ENCODE results near the gene HLA-B. TPM values are rescaled to one million over a fixed set of nuclear protein-coding genes. Genes with fewer than 3 reads are reported as not detected.

HLA-B gene
- total RNA-seq, 1 experiment from 2014 or later: 41.9 TPM

GRCh38 chr6:31396422-31397152 is 39.6 kb upstream of the HLA-B start:
- no peak overlapping the region for H3K4me3 ChIP-seq (ENCODE audit: low read depth, low read length)
- ChIA-PET CTCF (no interaction called here), POLR2A (no interaction called here)
- BruUV-seq (replicated peaks): no TSS peak
- H3K9me3 ChIP-seq: peaks cover 4% of the 10 kb centered on the region; the same call in 1 of the 2 replicates
- H3K4me3 Mint-ChIP-seq (ENCODE audit: unreplicated experiment): no peak overlapping the region
- no peak overlapping the region for H3K27ac Mint-ChIP-seq (ENCODE audit: unreplicated experiment)
- H3K36me3 ChIP-seq (ENCODE audit: control insufficient read depth, insufficient read depth, low read length): no peaks in the 10 kb centered on the region
- peak; percentile 78 to 87 for TF ChIP-seq CTCF (IDR thresholded peaks at IDR 0.05; ENCODE audit: insufficient read depth in 1 of 2, low read depth in 1 of 2, low read length in 1 of 2, severe bottlenecking in 1 of 2, unreplicated experiment in 1 of 2)
- no peaks in the 10 kb centered on the region for H3K27me3 ChIP-seq (replicated peaks; ENCODE audit: control insufficient read depth, insufficient read depth, low read length)
- intact Hi-C loops (cut with micrococcal nuclease; ENCODE audit: unreplicated experiment): no loop called here
- H3K36me3 Mint-ChIP-seq (ENCODE audit: insufficient read depth, unreplicated experiment): no peaks in the 10 kb centered on the region
- H3K4me1 ChIP-seq: peaks cover under 1% of the 10 kb centered on the region
- peak; percentile 68 to 81 for DNase-seq
- H3K27me3 Mint-ChIP-seq (ENCODE audit: insufficient read depth, unreplicated experiment): no peaks in the 10 kb centered on the region
- peaks cover 13% of the 10 kb centered on the region for H3K4me1 Mint-ChIP-seq (ENCODE audit: low read depth, unreplicated experiment)
- peaks cover 9% of the 10 kb centered on the region for H3K9me3 Mint-ChIP-seq (ENCODE audit: unreplicated experiment)

- Mint-ChIP-seq H3K36me3 (ENCODE audit: insufficient read depth, unreplicated experiment) (no peaks in the 10 kb centered on the region), H3K4me1 (ENCODE audit: low read depth, unreplicated experiment) (peaks cover 6% of the 10 kb centered on the region), H3K9me3 (ENCODE audit: unreplicated experiment) (peaks cover 9% of the 10 kb centered on the region), H3K4me3 (ENCODE audit: unreplicated experiment) (no peak overlapping the region), H3K27me3 (ENCODE audit: insufficient read depth, unreplicated experiment) (no peaks in the 10 kb centered on the region), H3K27ac (ENCODE audit: unreplicated experiment) (no peak overlapping the region)
- intact Hi-C loops (cut with micrococcal nuclease; ENCODE audit: unreplicated experiment): no loop called here
- BruUV-seq (replicated peaks): no TSS peak
- no peaks in the 10 kb centered on the region for H3K36me3 ChIP-seq (ENCODE audit: control insufficient read depth, insufficient read depth, low read length)
- ChIA-PET CTCF (no interaction called here), POLR2A (no interaction called here)
- no peak overlapping the region for H3K4me3 ChIP-seq (ENCODE audit: low read depth, low read length)
- no peaks in the 10 kb centered on the region; the same call in 1 of the 2 replicates for H3K4me1 ChIP-seq
- no peak for TF ChIP-seq CTCF (IDR thresholded peaks at IDR 0.05; ENCODE audit: insufficient read depth in 1 of 2, low read depth in 1 of 2, low read length in 1 of 2, severe bottlenecking in 1 of 2, unreplicated experiment in 1 of 2)
- peaks cover 4% of the 10 kb centered on the region; the same call in 1 of the 2 replicates for H3K9me3 ChIP-seq
- no peaks in the 10 kb centered on the region for H3K27me3 ChIP-seq (replicated peaks; ENCODE audit: control insufficient read depth, insufficient read depth, low read length)
- DNase-seq: no peak
These were observed 38.9 kb upstream of the HLA-B start for GRCh38 chr6:31395832-31396231.

- ChIA-PET CTCF (interaction anchor here (0.5 to 1.2 kb wide), 2 partner anchors 12 to 17 kb away, joined by 3 to 5 read pairs; no protein-coding TSS in a partner anchor), POLR2A (no interaction called here)
- intact Hi-C loops (cut with micrococcal nuclease; ENCODE audit: unreplicated experiment): no loop called here
- Mint-ChIP-seq H3K4me3 (ENCODE audit: unreplicated experiment) (no peak overlapping the region), H3K27ac (ENCODE audit: unreplicated experiment) (no peak overlapping the region), H3K27me3 (ENCODE audit: insufficient read depth, unreplicated experiment) (no peaks in the 10 kb centered on the region), H3K36me3 (ENCODE audit: insufficient read depth, unreplicated experiment) (no peaks in the 10 kb centered on the region), H3K9me3 (ENCODE audit: unreplicated experiment) (peaks cover 4% of the 10 kb centered on the region), H3K4me1 (ENCODE audit: low read depth, unreplicated experiment) (peaks cover 2% of the 10 kb centered on the region)
- H3K27me3 ChIP-seq (replicated peaks; ENCODE audit: control insufficient read depth, insufficient read depth, low read length): no peaks in the 10 kb centered on the region
- H3K9me3 ChIP-seq: peaks cover 4% of the 10 kb centered on the region; the same call in 1 of the 2 replicates
- H3K4me3 ChIP-seq (ENCODE audit: low read depth, low read length): no peak overlapping the region
- no TSS peak for BruUV-seq (replicated peaks)
- no peaks in the 10 kb centered on the region for H3K4me1 ChIP-seq
- H3K36me3 ChIP-seq (ENCODE audit: control insufficient read depth, insufficient read depth, low read length): no peaks in the 10 kb centered on the region
- no peak for TF ChIP-seq CTCF (IDR thresholded peaks at IDR 0.05; ENCODE audit: insufficient read depth in 1 of 2, low read depth in 1 of 2, low read length in 1 of 2, severe bottlenecking in 1 of 2, unreplicated experiment in 1 of 2)
- DNase-seq: no peak
These were observed 37.4 kb upstream of the HLA-B start for GRCh38 chr6:31394381-31394780.

Data from Caco-2 (cell line).